A549 (cell line): ENCODE data around the gene PLCH2.

Experiments
- E2F6 ChIP-seq: IDR thresholded peaks from 2 replicates; pipeline ENCODE4 v1.6.1; 2012; ENCODE audit warnings: low read depth, borderline replicate concordance
- FOSL2 ChIP-seq, 2 experiments: fragments of 450-650 bp in 1 of 2; fragments of >200 bp in 1 of 2; sonication (Bioruptor Twin) in 1 of 2; formaldehyde crosslinking; IDR thresholded peaks; 2 replicates each; pipeline versions ENCODE4 v1.5.0 to v1.6.1; 2016 to 2020; ENCODE audit warnings: mild to moderate bottlenecking in 1 of 2, moderate library complexity in 1 of 2
- JUNB ChIP-seq: fragments of >200 bp; sonication (Bioruptor Twin); formaldehyde crosslinking; IDR thresholded peaks from 2 replicates; pipeline ENCODE4 v1.6.1; 2016
- KDM5A ChIP-seq: fragments of 200-600 bp; sonication (generic); IDR thresholded peaks from 2 replicates; pipeline ENCODE4 v1.6.1; 2016; ENCODE audit warnings: antibody characterized with exemption, mild to moderate bottlenecking
- RNF2 ChIP-seq: fragments of 200-600 bp; sonication (generic); IDR thresholded peaks from 2 replicates; pipeline ENCODE4 v1.6.1; 2016; ENCODE audit warnings: low read depth, mild to moderate bottlenecking, antibody characterized with exemption, moderate library complexity, borderline replicate concordance
- USF2 ChIP-seq: fragments of 450-650 bp; IDR thresholded peaks from 2 replicates; pipeline ENCODE4 v1.6.1; 2014; ENCODE audit warnings: antibody characterized with exemption
- TF ChIP-seq, protein P1 (sequence below): fragments of >200 bp; sonication (Bioruptor Twin); formaldehyde crosslinking; IDR thresholded peaks from 3 replicates; pipeline ENCODE4 v1.5.1; 2016

DNA sequence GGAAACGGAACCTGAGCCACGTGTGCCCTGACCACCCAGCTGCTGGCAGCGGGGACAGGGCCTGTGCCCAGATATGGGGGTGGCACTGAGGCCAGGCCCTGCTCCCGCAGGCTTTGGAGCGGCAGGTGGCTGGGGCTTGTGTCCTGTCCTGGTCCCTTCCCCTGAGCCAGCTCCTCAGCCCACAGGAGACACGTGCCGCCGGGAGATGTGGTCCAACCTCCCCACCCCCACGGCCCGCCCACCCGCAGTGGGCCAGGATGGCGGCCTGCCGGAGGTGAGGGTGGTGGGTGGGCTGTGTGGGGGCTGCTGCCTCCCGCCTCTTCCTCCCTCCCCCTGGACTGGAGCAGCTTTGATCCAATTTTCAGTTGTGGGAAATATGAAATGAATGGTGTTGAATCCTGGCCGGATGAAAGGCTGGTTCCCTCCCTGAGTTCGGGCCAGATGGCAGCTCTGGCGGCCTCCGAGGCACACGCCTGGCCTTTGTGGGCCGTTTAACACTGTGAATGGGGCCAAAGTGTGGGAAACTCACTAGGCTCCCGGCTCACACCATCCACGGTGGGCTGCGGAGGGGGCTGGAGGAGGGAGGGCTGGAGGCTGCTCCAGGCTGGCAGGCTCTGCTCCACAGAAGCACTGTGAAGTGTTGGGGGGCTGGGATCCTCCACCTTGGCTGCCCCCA lies 56.5 kb downstream of the PLCH2 start:
- TF ChIP-seq JUNB (no peak), USF2 (no peak), RNF2 (no peak), FOSL2 (IDR thresholded peaks at IDR 0.05) (no peak), FOSL2 (CRISPR knock-in tag; IDR thresholded peaks at IDR 0.05) (no peak), E2F6 (no peak), KDM5A (no peak)
- TF ChIP-seq, protein P1, sequence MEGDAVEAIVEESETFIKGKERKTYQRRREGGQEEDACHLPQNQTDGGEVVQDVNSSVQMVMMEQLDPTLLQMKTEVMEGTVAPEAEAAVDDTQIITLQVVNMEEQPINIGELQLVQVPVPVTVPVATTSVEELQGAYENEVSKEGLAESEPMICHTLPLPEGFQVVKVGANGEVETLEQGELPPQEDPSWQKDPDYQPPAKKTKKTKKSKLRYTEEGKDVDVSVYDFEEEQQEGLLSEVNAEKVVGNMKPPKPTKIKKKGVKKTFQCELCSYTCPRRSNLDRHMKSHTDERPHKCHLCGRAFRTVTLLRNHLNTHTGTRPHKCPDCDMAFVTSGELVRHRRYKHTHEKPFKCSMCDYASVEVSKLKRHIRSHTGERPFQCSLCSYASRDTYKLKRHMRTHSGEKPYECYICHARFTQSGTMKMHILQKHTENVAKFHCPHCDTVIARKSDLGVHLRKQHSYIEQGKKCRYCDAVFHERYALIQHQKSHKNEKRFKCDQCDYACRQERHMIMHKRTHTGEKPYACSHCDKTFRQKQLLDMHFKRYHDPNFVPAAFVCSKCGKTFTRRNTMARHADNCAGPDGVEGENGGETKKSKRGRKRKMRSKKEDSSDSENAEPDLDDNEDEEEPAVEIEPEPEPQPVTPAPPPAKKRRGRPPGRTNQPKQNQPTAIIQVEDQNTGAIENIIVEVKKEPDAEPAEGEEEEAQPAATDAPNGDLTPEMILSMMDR, result no peak
